ENCODE results near the gene ZNF438.
"Not testable (repeated sequence)": the region's sequence is repeated elsewhere in the genome, so short reads cannot be mapped to it uniquely, and the experiment has no call there.

ZNF438 gene

DNA sequence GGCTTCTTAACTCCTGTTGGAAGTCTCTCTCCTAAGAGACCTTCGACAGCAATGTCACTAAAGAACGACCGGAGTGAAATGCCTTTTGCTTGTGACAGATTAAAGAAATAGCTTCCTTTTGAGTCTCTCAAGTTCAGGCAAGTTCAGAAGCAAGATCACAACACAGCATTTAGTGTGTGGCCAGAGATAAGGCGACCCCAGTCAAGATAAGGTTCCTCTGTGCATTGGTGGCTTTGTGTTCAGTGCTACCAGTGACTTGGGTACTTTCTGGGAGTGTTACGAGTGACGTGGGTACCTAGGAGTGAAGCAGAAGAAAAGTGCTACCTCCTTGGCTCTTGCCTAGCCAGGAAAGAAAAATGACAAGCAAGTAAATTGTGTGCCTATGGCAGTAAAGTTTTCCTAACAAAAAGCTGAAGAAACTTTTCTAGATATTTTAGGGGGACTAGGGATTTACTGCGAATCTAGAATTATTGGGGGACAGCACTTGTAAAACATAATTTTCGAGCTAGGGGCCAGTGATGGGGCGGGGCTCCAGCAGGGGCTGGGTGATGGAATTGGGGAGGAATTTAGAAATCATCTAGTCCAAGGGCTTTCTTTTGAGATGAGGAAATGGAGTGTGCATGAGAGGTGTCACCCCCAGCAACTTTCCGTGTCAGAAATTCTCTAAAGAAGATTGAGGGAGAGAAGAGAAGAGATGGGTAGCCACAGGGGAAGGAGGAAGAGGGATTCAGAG, 210.2 kb downstream of the ZNF438 start:
- no peak for DNase-seq

DNA sequence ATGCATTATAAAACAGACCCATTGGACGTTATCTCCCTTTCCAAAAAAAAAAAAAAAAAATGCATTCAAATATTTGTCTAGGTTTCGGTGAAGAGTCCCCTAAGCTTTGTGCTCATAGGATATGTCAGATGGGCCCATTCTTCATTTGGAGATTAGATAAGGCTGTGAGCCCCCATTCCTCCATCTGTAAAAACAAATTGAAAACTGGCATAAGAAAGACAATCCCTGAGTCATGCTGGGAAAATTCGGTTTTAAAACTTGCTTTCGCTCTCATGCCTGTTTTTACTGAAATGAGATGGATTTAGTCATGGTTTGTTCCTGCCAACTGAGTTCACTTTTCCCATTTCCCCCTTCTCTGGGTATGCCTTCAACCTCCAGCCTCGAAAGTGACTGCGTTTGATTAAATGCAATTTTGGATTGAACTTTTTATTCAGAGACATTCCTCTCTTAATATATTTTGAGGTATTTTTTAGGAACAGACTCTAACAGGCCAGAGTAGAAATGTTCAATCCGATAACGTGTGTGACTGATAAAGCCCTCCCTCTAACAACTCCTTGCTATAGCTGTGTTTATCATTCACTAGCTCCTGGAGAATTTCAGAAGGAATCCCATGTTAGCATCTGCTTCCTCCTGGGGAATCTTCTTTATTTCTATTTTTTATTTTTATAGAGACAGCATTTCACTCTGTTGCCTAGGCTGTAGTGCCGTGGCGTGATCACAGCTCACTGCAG, 211.2 kb downstream of the ZNF438 start:
- DNase-seq: no peak

DNA sequence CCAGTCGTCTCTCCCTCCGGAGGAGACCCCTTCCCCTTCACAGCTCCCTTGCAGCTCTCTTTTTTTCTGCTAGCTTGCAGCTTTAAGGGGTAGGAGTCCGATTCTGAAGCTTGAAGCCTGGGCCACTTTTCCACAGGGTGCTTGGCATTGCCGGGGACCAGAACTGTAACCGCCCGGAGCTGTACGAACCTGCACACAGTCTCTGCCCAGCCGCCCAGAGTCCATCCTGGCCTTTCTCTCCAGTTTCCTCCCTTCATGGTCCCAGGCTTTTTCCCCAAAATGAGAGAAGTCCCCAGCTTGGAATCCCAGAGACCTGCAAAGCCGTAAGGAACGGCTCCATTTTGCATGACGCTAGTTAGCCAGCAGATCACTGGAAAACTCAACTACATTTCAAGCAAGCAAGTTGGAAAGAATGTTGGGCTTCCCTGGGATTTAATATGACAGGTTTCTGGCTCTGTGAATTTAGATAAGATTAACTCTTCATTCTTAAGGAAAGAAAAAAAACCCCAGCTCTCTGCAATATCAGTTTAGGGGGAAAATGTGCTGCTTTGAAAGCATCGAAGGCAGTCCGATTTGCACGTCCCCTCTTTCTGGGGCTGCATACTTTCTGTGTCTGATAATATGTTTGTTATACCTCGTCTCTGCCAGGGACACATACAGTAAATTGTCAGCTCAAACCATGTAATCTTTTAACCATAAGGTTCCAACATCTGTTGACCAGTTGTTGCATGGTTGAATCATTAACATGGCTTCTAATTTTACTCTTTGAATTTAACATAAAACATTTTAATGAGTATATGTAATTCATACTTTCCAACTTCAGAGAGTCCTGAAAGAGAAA, 212.1 kb downstream of the ZNF438 start:
- DNase-seq: no peak

DNA sequence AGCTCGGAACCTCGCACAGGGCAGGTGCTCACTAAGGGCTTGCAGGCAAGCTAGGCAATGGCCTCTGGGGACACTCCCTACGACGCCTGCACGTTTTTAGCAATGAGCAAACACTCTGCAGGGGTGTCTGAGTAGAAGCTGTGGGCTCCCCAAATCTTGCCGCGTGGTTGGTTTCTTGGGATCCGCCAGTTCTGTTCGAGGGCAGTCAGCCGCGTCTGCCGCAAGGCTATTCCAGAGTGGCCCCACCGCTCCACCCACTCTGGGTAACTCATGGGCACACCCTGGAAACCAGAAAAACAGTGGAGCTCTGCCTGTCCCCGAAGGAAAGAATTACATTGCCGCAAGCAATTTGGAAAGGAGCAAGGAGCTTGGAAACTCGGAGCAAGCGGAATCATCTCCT, 212.8 kb downstream of the ZNF438 start:
- no peak for DNase-seq

DNA sequence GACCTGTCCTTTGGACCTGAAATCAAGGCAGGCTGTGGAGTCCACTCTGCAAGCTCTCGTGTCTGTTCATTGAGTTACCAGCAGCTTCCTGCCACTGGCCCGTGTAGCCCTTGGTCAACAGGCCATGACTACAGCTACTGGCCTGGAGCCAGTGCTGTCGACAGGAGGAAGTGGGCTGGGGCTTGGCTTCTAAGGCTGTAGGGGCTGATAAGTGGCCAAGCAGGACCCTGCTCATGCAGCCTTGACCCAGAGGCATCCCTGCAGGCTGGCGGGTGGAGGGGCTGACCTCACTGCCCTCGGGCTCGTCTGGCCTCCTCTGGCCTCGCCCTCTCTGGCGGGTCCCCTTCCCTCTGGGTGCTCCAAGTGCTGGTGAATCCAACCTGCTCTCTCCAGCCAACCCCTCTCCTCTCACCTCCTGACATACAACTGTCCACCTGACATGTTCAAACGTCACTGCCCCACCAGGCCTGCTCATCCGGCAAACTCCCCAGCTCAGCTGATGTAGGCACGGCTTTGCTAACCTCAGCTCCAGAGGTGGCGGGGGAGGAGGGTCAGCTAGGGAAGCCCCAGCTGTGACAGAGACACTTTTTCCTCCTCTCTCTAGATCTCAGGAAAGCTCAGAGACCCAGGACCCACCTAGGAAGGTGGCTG, 213.5 kb downstream of the ZNF438 start:
- DNase-seq: no peak

DNA sequence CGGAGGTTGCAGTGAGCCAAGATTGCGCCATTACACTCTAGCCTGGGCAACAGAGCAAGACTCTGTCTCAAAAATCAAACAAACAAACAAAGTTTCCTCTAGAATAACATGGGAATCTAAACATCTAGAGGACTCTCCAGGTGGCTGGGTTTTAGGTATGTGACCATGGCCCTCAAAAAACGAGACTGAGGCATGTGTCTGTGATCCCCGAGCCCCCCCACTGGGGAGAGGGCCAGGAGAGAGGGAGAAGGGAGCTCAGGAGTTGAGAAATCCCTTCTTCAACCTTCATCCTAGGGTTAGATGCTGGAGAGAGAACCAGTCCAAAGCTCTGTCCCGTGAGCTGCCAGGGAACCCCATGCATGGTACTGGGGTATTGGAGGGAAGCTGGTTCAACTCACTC, 214.1 kb downstream of the ZNF438 start:
- DNase-seq: no peak

DNA sequence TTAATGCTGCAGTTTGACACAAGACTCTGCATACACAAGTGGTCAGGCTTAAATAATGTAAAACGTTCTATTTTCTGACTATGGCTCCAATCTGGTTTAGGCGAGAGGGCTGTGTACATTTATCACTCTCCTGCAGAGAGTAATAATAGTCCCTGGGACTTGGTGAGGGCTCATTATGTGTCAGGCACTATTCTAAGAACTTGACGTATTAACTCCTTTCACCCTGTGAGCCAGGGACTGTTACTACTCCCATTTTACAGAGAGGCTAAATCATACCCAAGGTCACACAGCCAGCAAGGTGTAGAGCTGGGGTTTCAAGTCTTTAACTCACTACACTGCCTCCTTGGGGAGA, 214.9 kb downstream of the ZNF438 start:
- DNase-seq: no peak

DNA sequence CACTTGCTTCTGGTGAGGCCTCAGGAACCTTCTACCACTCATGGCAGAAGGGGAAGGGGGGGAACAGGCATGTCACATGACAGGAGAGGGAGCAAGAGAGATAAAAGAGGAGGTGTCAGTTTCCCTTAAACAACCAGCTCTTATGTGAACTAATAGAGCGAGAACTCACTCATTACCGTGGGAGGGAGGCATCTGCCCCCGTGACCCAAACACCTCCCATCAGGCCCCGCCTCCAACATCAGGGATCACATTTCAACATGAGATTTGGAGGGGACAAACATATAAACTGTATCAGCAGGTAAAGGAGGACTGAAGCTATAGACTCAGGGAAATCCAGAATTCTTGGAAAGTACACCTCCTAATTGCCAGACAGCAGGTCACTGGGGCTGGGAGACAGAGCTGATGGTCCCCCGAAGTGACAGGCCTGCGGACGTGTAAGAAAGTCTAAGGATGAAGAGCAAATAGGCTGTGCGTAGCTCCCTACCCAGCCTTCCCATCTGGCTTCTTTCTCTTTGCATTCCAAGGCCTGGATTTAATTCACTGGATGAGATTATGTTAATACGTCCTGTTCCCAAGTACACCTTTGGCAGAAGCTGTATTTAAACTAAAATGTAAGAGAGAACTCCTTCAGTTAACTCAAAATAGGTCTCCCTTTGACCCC, 215.4 kb downstream of the ZNF438 start:
- DNase-seq: no peak

DNA sequence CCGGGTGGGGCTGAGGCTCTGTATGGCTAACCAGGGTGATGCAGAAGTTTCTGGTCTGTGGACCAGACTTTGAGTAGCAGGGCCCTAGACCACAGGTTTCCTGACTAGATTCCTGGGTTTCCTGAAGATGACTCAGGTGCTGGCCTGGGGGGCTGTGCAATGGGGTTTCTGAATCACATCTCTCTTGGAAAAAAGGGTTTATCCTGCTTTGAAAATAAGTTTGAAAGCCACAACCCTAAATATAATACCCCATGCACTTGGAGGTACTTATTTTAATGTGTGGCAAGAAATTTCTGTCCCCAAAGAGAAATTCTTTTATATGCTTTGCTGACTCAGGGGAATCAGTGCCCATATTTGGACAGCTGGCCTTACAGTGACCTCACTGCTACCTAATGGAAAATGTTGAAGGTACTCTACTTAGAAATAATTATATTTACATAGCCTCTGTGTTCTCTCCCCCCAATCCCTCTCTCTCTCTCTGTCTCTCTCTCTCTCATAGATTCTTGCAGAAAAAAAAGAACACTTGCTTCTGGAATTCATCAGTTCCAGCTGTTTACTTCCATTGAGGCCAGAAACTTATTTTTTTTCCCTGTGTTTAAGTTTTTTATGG, 217.7 kb downstream of the ZNF438 start:
- no peak for DNase-seq

DNA sequence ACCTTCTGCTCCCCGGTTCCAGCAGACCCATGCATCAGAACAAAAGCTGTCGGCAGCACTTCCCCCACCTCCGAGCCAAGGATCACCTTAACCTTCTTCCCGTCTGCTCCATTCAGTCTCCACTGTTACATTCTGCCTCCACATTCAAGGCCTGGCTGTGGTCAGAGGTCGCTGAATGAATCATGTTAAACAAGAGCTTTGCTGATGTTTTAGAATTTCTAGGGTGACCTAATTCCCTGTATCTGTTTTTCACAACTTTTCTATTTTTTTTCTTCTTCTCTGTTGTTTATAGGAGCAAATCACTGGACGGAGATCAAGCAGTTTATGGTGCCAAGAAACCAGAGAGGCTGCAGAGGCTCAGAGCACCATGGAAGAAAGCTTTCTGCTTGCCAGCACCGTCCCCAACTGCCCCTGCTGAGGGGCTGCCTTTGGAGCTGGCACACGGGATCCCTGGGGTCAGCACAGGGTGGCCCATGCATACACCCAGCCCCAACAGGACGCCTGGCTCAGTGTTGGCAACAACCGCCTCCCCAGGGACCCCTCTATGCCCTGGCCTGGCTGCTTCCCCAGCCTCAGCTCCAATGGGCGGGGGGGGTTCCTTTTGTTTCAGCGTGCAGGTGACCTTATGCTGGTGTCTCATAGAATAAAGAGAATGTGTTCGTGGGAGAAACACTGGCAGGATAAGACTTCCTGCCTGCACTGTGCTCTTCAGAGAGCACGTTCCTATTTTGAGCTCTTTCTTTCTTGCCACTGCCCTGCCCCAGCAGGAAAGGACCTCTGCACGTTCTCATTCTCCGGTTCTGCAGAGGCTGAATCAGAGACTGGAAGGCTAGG, 219.4 kb downstream of the ZNF438 start:
- DNase-seq: no peak

DNA sequence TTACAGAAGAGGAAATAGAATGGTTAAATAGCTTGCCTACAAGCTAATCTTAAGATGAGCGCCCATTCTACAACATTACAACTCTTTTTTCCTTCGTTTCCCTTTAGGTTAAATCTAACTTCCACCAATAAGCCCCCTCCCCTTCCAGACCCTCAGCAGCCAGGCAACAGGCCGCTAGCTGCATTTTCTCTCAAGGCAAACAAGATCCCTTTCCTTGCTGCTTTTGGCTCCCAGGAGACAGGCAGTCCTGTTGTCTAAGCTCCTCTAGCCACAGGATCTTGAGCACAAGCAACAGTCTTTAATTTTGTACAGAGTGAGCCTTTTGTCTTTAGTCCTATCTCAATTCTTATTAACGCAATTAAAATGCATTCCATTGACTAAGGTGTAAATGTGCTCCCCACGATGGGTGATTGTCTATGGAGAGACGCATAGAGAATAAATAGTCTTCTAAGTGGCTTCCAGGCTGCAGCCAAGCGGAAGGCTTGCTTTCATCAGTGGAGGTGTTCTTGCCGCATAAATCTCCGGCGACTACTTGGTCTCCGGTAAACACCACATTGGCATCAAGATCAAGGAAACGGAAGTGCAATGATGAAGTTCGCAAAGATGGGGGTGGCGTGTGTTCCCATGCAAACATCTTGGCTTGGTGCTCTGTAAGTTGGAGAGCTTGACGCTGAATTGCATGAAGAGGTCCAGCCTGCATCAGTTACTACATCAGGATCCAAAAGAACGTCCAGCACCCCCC, 220.2 kb downstream of the ZNF438 start:
- no peak for DNase-seq

DNA sequence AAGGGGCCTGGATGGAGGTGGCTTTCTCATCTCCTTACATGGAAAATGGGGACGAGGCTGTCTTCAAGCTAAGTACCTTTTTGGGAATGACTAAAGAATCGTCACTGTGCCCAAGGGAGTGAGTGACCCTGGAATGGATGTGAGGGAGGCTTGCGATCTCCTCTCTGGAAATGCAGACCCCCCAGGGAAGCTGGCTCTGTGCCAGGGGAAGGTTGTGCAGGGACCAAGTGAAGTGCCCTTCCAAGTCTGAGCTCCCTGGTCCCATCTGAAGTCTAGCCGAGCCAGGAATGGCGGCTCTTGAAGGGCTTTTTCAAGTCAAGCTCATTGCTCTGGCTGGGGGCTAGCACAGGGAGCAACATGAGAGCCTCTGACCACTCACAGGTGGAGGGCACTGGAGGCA, 221.2 kb downstream of the ZNF438 start:
- no peak for DNase-seq

DNA sequence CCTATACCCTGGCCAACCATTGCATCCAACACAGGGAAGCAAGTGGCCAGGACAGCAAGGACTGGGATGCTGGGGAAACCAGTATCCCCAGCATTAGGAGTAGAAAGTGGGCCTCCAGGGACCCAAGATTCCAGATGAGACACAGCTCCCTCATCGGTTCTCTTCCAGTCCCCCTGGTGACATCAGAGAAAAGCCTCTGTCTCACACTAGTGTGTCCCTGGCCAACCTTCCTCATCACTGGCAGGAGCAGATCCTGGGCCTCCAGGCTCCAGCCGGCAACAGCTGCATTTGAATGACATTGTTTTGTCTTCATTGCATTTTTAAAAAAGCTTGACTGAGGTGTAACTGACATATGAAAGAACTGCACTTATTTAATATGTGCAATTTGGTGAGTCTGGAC, 224.8 kb downstream of the ZNF438 start:
- no peak for DNase-seq

DNA sequence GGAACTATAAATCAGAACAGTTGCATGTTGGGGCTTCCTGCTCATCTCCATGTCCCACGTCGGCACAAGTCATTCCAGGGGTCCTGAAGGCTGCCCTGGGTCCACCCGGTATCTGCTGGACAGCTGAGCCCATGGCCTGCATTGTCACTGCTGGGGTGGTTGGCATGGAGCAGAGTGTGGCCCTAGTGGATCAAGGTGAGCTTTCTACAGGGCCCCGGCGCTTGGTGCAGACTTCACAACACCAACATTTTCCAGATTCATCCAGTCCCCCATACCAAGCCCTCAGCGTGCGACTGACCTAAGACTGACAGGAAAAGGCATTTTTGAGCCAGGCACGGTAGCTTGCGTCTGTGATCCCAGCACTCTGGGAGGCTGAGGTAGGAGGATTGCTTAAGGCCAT, 226.6 kb downstream of the ZNF438 start:
- DNase-seq: no peak

DNA sequence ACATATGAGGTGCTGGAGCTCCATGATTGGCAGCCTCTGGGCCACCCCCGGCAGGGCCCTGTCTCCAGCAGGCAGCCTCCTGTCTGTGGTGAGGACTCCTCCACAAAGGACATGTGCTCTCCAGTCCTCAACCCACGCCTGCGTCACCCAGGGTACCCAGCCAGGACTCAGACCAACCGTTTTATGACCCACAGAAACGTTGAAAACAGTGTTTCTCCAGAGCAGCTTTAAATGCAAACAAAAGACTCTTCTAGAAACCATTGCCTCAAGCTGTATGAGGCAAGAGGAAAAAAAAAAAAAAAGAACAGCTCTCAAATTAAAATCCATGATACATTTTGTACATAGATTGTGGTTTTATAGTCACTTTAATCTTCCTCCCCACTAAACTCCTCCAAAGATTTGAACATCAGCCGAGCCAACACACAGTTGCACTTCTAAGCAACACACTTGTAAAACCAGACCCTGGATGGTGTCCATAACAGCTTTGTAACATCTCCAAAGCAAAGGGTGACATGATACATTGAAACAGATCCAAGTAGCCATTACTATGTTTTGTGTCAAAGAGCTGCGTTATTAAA, 227.1 kb downstream of the ZNF438 start:
- no peak for DNase-seq

DNA sequence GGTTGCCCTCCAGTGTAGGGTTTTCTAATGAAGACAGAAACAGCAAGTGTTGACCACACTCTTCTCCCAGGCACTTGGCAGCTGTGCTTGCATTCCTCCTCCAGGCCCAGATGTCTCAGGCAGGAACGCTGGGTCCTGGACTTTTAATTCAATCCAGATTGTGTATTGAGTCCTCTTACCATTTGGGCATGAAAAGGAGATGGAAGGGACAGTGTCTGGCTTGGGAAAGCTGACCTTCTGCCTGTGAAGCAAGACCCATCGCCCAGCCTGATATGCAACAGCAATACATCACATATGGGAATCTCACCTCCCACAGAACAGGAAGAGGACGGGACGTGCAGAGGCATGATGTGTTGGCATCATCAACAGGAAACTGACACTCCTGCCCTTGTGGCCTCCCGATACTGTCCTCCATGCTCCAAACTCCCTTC, 227.8 kb downstream of the ZNF438 start:
- no peak for DNase-seq

DNA sequence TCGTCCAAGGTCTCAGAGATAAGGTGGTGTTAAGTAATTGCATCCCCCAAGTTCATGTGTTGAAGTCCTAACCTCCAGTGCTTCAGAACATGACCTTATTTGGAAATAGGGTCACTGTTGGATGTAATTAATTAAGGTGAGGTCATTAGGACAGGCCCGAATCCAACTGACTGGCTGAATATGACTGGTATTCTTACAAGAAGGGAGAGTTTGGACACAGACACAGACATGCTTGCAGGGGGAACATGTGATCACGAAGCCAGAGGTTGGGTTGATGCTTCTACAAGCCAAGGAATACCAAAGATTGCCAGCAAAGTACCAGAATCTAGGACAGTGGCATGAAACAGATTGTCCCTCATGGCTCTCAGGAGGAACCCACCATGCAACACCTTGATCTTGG, 228.6 kb downstream of the ZNF438 start:
- no peak for DNase-seq

DNA sequence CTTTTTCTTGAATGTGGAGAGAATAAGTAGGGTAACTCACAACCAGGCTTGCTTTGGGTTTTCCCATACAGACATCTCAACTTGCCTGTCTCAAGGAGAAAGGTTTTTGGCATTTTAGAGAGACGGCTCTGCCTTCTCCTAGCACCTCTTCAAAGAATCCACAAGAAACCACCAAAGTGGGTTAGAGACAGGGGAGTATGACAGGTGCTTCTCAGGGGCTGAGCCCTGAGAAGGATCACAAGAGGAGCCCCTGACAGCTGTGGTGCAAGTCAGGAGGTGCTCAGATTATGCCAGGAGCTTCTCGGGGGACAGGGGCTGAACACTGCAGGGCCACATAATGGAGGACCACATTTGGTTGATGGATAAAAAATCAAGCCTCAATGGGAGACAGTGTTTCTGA, 231.3 kb downstream of the ZNF438 start:
- no peak for DNase-seq

DNA sequence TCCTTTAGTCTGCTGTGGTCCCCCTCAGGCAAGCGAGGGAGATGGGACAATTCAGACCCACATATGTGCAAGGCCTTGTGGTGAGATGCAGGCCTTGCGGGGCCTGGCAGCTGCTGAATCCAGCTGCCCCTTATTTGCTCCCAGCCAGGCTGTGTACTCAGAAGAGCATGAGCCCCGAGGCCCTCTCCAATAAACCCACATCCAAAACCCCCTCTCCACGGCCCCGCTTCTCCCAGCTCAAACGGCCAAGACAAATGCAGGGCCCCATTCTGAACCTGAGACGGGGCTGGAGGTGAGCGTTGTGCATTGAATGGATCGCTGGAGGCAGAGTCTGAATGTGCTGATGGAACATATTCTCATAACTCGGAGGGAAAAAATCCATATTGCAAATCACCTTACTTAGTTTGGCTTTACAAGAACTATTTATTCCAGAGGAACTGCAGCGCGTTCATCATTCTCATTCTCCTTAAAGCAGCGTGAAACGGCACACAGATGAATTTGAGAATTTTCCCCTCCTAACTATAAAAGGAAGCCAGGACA, 232.9 kb downstream of the ZNF438 start:
- DNase-seq: no peak

DNA sequence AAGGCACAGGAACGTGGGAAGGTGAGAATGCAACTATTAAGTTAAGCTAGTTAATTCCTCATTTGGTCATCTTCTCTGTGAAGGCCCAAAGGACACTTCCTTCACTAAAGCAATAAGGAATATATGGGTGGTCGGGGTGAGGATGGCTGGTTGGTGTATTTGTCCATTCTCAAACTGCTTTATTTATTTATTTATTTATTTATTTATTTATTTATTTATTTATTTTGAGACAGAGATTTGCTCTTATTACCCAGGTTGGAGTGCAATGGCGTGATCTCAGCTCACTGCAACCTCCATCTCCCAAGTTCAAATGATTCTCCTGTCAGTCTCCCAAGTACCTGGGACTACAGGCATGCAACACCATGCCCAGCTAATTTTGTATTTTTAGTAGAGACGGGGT, 236.6 kb downstream of the ZNF438 start:
- DNase-seq: not testable (repeated sequence)

Measured in stimulated activated CD4-positive, alpha-beta T cell treated with anti-CD3 and anti-CD28 coated beads, Interleukin-4, amount 100 ng/mL, for 24 hours (primary cell).